ENCODE data around the gene CFAP74. TPM values are rescaled to one million over a fixed set of nuclear protein-coding genes. Genes with fewer than 3 reads are reported as not detected.

Gene CFAP74
- total and polyA plus RNA-seq, 2 donors (not counting 3 experiments of a cell fraction or from before 2014, with no cell fraction given), result not detected

GRCh38 chr1:1895060-1895418 lies 108.5 kb downstream of the CFAP74 start:
- Histone ChIP-seq H3K4me2 (ENCODE audit: insufficient read depth, low read length) (no peak overlapping the region), H3K79me2 (ENCODE audit: control insufficient read depth, insufficient read depth, low read length) (peaks cover 4% of the 10 kb centered on the region), H3K9me3 (replicated peaks; ENCODE audit: control insufficient read depth, insufficient read depth, low read length) (no peaks in the 10 kb centered on the region), H3K9me1 (replicated peaks; ENCODE audit: control insufficient read depth, extremely low read depth, insufficient read depth, low read length) (no peaks in the 10 kb centered on the region), H3K9ac (replicated peaks; ENCODE audit: extremely low read depth, insufficient read depth, low read length) (no peak overlapping the region), H3K27me3 (ENCODE audit: control insufficient read depth in 2 of 2, insufficient read depth in 2 of 2, low read length in 2 of 2) (no peaks in the 10 kb centered on the region), H3K27ac (ENCODE audit: insufficient read depth, low read depth, low read length) (no peak overlapping the region), H3K36me3 (ENCODE audit: control insufficient read depth in 2 of 2, extremely low read depth in 1 of 2, insufficient read depth in 2 of 2, low read length in 2 of 2) (no peaks in the 10 kb centered on the region), H3K4me3 (replicated peaks in 1 of 3; ENCODE audit: insufficient read depth in 1 of 3, low read depth in 1 of 3, low read length in 3 of 3) (no peak overlapping the region), H4K20me1 (replicated peaks; ENCODE audit: control insufficient read depth, extremely low read depth, insufficient read depth, low read length) (no peaks in the 10 kb centered on the region), H3K4me1 (ENCODE audit: control insufficient read depth, extremely low read depth, insufficient read depth, low read length) (peaks cover 7% of the 10 kb centered on the region), H2AFZ (ENCODE audit: low read depth, low read length) (no peak overlapping the region)
- TF ChIP-seq MYC (IDR thresholded peaks at IDR 0.05; ENCODE audit: low read depth, low read length) (no peak), JUN (IDR thresholded peaks at IDR 0.05; ENCODE audit: borderline replicate concordance, insufficient read depth, insufficient read length, low read depth) (no peak), FOS (IDR thresholded peaks at IDR 0.05; ENCODE audit: borderline replicate concordance, insufficient read depth, low read length) (no peak), POLR2AphosphoS5 (IDR thresholded peaks at IDR 0.05; ENCODE audit: insufficient read depth, low read depth, low read length) (no peak), EZH2 (IDR thresholded peaks at IDR 0.05; ENCODE audit: borderline replicate concordance, low read depth, low read length, severe bottlenecking) (no peak), GATA2 (IDR thresholded peaks at IDR 0.05; ENCODE audit: insufficient read depth, insufficient read length, low read depth, low read length) (no peak), POLR2A (IDR thresholded peaks at IDR 0.05; ENCODE audit: low read depth, low read length) (no peak), MAX (IDR thresholded peaks at IDR 0.05; ENCODE audit: insufficient read depth, insufficient read length) (no peak), CTCF (IDR thresholded peaks at IDR 0.05; ENCODE audit: extremely low read depth in 1 of 2, insufficient read depth in 1 of 2, low read depth in 1 of 2, low read length in 2 of 2) (no peak)
- no TSS peak for BruUV-seq (replicated peaks)
- CTCF ChIA-PET, result interaction anchor here (0.6 kb wide), 1 partner anchor 11 kb away, joined by 3 read pairs; no protein-coding TSS in a partner anchor
- intact Hi-C loops (cut with micrococcal nuclease), result no loop called here
- FAIRE-seq (no peak), DNase-seq (ENCODE audit: low read depth, low spot score) (no peak)
- dilution Hi-C loops (cut with MboI; ENCODE audit: extremely low pct_ligation_motif_present, low sequenced_read_pairs), result no loop called here
- POLR2A ChIA-PET, result no interaction called here

All from endothelial cell of umbilical vein (primary cell).